GM12865 (cell line): ENCODE results near the gene AOAH.
"Not testable (repeated sequence)": the region's sequence is repeated elsewhere in the genome, so short reads cannot be mapped to it uniquely, and the experiment has no call there.

Source experiments
- DNase-seq: peaks from one replicate; pipeline ENCODE4 v3.0.0; 2010; ENCODE audit warnings: low read depth
- H3K4me3 ChIP-seq: 2 replicates; pipeline ENCODE4 v1.5.1; 2011; ENCODE audit warnings: mild to moderate bottlenecking, low read depth, low read length, control low read depth
- TF ChIP-seq, protein P1 (sequence below): IDR thresholded peaks from 2 replicates; pipeline ENCODE4 v1.5.1; 2011; ENCODE audit warnings: low read length, control low read depth, low read depth, inconsistent platforms; ENCODE audit not compliant: insufficient read depth; ENCODE audit errors: missing control alignments

AOAH gene

DNA sequence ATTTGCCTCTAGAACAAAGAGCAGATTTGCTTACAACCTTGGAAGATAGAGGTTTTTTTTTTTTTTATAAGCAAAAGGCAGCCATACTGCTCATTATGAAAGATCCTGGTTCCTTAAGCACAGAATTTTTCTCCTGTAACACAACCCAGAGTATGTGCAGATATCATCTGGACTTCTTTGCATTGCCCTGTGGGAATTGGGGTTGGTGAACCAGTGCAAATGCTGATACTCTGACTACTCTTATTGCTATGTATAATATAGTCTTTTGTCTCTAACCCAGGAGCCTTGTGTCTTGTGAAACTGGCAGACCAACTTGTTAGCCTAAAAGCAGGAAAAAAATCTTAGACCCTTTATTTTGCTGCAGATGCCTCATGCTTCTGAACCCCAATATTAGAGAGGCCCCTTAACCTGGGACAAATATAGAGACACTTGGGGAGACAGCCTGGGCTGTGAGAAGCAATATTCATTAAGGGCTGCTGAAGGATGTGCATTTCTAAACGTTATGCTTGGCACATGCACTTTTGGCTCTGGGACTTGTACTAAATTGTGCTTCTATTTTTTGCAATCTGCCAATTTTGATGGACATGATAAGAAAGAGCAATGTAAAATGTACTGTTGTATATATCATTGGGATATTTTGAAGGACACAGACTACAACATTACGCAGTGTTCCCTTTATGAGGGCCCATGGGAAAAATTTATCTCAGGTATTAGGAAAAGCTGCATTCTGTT lies 255.8 kb downstream of the AOAH start:
- DNase-seq = no peak
- TF ChIP-seq, protein P1, sequence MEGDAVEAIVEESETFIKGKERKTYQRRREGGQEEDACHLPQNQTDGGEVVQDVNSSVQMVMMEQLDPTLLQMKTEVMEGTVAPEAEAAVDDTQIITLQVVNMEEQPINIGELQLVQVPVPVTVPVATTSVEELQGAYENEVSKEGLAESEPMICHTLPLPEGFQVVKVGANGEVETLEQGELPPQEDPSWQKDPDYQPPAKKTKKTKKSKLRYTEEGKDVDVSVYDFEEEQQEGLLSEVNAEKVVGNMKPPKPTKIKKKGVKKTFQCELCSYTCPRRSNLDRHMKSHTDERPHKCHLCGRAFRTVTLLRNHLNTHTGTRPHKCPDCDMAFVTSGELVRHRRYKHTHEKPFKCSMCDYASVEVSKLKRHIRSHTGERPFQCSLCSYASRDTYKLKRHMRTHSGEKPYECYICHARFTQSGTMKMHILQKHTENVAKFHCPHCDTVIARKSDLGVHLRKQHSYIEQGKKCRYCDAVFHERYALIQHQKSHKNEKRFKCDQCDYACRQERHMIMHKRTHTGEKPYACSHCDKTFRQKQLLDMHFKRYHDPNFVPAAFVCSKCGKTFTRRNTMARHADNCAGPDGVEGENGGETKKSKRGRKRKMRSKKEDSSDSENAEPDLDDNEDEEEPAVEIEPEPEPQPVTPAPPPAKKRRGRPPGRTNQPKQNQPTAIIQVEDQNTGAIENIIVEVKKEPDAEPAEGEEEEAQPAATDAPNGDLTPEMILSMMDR = no peak
- no peak overlapping the region for H3K4me3 ChIP-seq

DNA sequence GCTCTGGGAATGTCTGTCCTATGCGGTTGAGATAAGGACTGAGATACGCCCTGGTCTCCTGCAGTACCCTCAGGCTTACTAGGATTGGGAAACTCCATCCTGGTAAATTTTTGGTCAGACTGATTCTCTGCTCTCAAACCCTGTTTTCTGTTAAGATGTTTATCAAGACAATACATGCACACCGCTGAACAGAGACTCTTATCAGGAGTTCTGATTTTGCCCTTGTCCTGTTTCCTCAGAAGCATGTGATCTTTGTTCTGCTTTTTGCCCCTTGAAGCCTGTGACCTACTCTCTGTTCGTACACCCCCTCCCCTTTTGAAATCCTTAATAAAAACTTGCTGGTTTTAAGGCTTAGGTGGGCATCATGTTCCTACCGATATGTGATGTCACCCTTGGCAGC lies 258.3 kb downstream of the AOAH start:
- not testable (repeated sequence) for H3K4me3 ChIP-seq, DNase-seq

DNA sequence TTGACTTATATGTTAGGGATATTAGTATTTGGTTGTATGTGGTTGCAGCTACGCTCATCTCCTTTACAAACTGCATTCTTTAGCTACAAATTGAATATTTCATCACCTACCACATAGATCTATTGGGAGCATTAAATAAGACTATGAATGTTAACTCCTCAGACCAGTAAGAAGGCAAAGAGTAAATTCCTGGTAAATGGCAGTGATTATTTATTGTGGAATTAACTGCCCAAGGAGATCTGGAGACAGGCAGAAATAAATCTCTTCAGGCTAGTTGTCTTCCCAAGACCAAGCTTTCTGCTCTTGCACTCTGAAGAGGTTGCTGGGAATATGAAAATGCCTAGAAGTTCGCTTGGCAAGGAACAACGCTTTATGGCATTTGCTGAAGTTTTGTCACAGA lies 260.0 kb downstream of the AOAH start:
- TF ChIP-seq, protein P1 = no peak
- DNase-seq = no peak

More for the DNA sequence above, 260.0 kb downstream of the AOAH start:
- no peak overlapping the region for H3K4me3 ChIP-seq
